ENCODE results near the gene FAF1. TPM values are rescaled to one million over a fixed set of nuclear protein-coding genes. Genes with fewer than 3 reads are reported as not detected.

Gene FAF1
- total and polyA plus RNA-seq, 2 of the 8 experiments (the other 6 are each of a cell fraction or from before 2014, with no cell fraction given) = 10.8 to 65.9 TPM

GRCh38 chr1:50481142-50481736, 478.8 kb downstream of the FAF1 start (continued):
- TF ChIP-seq CHD7 (IDR thresholded peaks at IDR 0.05; ENCODE audit: insufficient replicate concordance, low read length) (no peak), CBX8 (IDR thresholded peaks at IDR 0.05; ENCODE audit: borderline replicate concordance, low read depth, low read length) (no peak), CREB1 (IDR thresholded peaks at IDR 0.05) (no peak), YY1 (IDR thresholded peaks at IDR 0.05; ENCODE audit: low read depth, low read length) (no peak), PHF8 (conservative IDR thresholded peaks at IDR 0.05; ENCODE audit: low read depth, low read length) (no peak), HDAC2 (IDR thresholded peaks at IDR 0.05; ENCODE audit: borderline replicate concordance in 1 of 2, low read depth in 2 of 2, low read length in 2 of 2) (no peak)

Data from H1 (cell line).